ENCODE results near the gene OR1S2. TPM values are rescaled to one million over a fixed set of nuclear protein-coding genes. Genes with fewer than 3 reads are reported as not detected.

The OR1S2 gene
- total RNA-seq, 3 donors from 2014 or later: not detected

DNA sequence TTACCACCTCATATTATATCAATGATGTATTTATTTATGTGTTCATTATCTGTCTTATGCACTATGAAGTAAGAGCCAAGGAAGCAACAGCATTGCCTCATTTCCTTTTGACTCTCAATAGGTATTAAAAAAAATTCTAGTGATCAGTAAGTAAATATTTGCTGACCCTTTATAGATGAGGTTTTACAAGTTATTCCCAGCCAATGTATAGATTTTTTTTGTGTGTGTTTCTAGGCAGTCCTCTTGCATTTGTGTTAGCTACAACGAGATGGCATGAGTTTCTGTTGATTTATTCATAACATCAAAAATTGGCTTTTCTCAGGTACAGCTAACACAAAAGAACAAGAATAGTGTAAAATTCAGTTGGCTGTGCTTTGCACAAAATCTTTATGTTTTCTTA is 4.7 kb downstream of the OR1S2 start:
- TF ChIP-seq CTCF (IDR thresholded peaks at IDR 0.05): no peak
- Histone ChIP-seq H3K4me3 (no peak overlapping the region), H3K4me1 (ENCODE audit: low read depth) (no peaks in the 10 kb centered on the region), H3K36me3 (ENCODE audit: low read depth) (no peaks in the 10 kb centered on the region), H3K9me3 (peaks cover 11% of the 10 kb centered on the region)
- DNase-seq: no peak
- ATAC-seq: no peak
- intact Hi-C loops (cut with DNase I, micrococcal nuclease): no loop called here

GRCh38 chr11:58195939-58196338 is 8.0 kb downstream of the OR1S2 start:
- DNase-seq (no peak), ATAC-seq (no peak)
- TF ChIP-seq CTCF (IDR thresholded peaks at IDR 0.05): no peak
- H3K9me3 ChIP-seq: peaks cover 11% of the 10 kb centered on the region
- H3K4me1 ChIP-seq (ENCODE audit: low read depth): peaks cover 7% of the 10 kb centered on the region
- intact Hi-C loops (cut with DNase I, micrococcal nuclease): no loop called here
- no peak overlapping the region for H3K4me3 ChIP-seq
- H3K36me3 ChIP-seq (ENCODE audit: low read depth): no peaks in the 10 kb centered on the region

DNA sequence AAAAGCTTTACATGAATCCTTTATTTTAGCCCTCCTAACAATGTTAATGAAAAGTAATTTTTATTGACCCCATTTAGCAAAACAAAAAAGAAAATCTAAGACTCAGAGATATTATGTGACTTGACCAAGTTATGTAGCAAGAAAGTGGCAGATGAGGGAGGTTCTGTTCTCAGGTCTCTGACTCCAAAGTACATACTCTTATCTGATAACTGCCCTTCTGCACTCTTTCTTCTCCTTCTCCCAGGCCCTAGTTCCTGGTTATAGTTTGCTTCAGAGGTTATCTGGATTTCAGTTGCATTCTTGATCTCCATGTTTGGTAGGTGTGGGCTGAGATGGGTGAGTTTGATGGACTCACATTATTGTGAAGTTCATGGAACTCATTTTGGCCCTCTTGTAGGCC is 10.6 kb downstream of the OR1S2 start:
- Histone ChIP-seq H3K4me3 (no peak overlapping the region), H3K9me3 (peaks cover 11% of the 10 kb centered on the region), H3K36me3 (ENCODE audit: low read depth) (no peaks in the 10 kb centered on the region), H3K4me1 (ENCODE audit: low read depth) (peaks cover 7% of the 10 kb centered on the region)
- ATAC-seq (peak; percentile 83), DNase-seq (peak in 1 of 3 donors; percentile 41)
- TF ChIP-seq CTCF (IDR thresholded peaks at IDR 0.05): no peak
- intact Hi-C loops (cut with DNase I, micrococcal nuclease): no loop called here

DNA sequence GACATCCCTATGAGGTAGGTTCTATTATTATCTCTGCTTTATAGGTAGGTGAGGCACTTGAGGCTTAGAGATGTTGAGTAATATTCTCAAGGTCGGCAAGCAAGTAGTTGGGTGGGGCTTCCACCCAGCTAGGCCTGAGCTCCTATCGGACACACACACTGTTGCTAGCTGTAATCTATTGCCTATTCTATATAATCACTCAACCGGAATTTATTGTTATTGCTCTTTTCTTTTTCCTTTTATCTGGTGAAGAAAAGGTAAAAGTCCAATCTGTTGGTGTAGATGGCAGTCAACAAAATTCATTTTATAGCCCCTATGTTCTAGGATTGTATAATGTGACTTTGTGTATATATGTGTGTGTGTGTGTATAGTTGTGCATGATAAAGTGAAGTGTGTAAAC is 11.7 kb downstream of the OR1S2 start:
- H3K4me3 ChIP-seq: no peak overlapping the region
- H3K4me1 ChIP-seq (ENCODE audit: low read depth): peaks cover 7% of the 10 kb centered on the region
- peak; percentile 98 for ATAC-seq
- H3K36me3 ChIP-seq (ENCODE audit: low read depth): no peaks in the 10 kb centered on the region
- DNase-seq: peak; percentile 49 to 71 (median 62)
- intact Hi-C loops (cut with DNase I, micrococcal nuclease): no loop called here
- H3K9me3 ChIP-seq: peaks cover 4% of the 10 kb centered on the region
- no peak for TF ChIP-seq CTCF (IDR thresholded peaks at IDR 0.05)

GRCh38 chr11:58188770-58189169 is 15.2 kb downstream of the OR1S2 start, which contains the start of gene OR9Q2:
Gene OR9Q2, plus strand, starts transcription at chr11:58189070. Its CDS starts 1,421 bp downstream, at chr11:58190491.
- no peak for DNase-seq
- ATAC-seq: no peak
- peaks cover 7% of the 10 kb centered on the region for H3K4me1 ChIP-seq (ENCODE audit: low read depth)
- no peak for TF ChIP-seq CTCF (IDR thresholded peaks at IDR 0.05)
- no peaks in the 10 kb centered on the region for H3K9me3 ChIP-seq
- intact Hi-C loops (cut with DNase I, micrococcal nuclease): no loop called here
- H3K36me3 ChIP-seq (ENCODE audit: low read depth): no peaks in the 10 kb centered on the region
- no peak within 1 kb of the TSS for H3K4me3 ChIP-seq

GRCh38 chr11:58186938-58187337 is 17.0 kb downstream of the OR1S2 start:
- ATAC-seq: no peak
- intact Hi-C loops (cut with DNase I, micrococcal nuclease): no loop called here
- no peak for TF ChIP-seq CTCF (IDR thresholded peaks at IDR 0.05)
- no peak for DNase-seq
- no peak overlapping the region for H3K4me3 ChIP-seq
- no peaks in the 10 kb centered on the region for H3K4me1 ChIP-seq (ENCODE audit: low read depth)
- no peaks in the 10 kb centered on the region for H3K9me3 ChIP-seq
- H3K36me3 ChIP-seq (ENCODE audit: low read depth): no peaks in the 10 kb centered on the region
